ENCODE data around the gene TRIM28. TPM values are rescaled to one million over a fixed set of nuclear protein-coding genes. Genes with fewer than 3 reads are reported as not detected.

TRIM28 gene
- total and polyA plus RNA-seq, 9 of the 15 experiments (the other 6 are each of a cell fraction or from before 2014, with no cell fraction given), result 12.1 to 797 (median 490) TPM

- TF ChIP-seq ZHX1 (conservative IDR thresholded peaks at IDR 0.05; ENCODE audit: low read length), result 0 out of 2 replicates have a peak, but pooled peaks have one; percentile 44
- peak in 1 of 2 experiments; percentile 87 for TF ChIP-seq AFF1 (IDR thresholded peaks at IDR 0.05; ENCODE audit: low read depth in 1 of 2, partially characterized antibody in 2 of 2)
- TF ChIP-seq HMGN3 (IDR thresholded peaks at IDR 0.05; ENCODE audit: borderline replicate concordance, extremely low read depth, insufficient read length, low read depth, low read length), result peak; percentile 76
- TF ChIP-seq STAT5B (CRISPR knock-in tag; IDR thresholded peaks at IDR 0.05), result no peak
- TF ChIP-seq SREBF1 (IDR thresholded peaks at IDR 0.05; ENCODE audit: borderline replicate concordance, low read depth, low read length), result 0 out of 2 replicates have a peak, but pooled peaks have one; percentile 39
- no peak for TF ChIP-seq MEF2A (IDR thresholded peaks at IDR 0.05; ENCODE audit: control insufficient read depth, low read depth, low read length)
- TF ChIP-seq GMEB1 (CRISPR knock-in tag; IDR thresholded peaks at IDR 0.05), result peak; percentile 94
- 0 out of 2 replicates have a peak, but pooled peaks have one; percentile 23 for TF ChIP-seq ZKSCAN1 (IDR thresholded peaks at IDR 0.05; ENCODE audit: low read depth, low read length)
- TF ChIP-seq E2F5 (CRISPR knock-in tag; IDR thresholded peaks at IDR 0.05), result no peak
- peak; percentile 37; the same call in 1 of the 2 replicates for TF ChIP-seq ATF4 (CRISPR knock-in tag; IDR thresholded peaks at IDR 0.05)
- TF ChIP-seq SMC3 (conservative IDR thresholded peaks at IDR 0.05; ENCODE audit: insufficient read depth, low read depth, low read length), result no peak
- 0 out of 2 replicates have a peak, but pooled peaks have one; percentile 24 for TF ChIP-seq SOX6 (IDR thresholded peaks at IDR 0.05)
- peak; percentile 75 for TF ChIP-seq CREB3L1 (IDR thresholded peaks at IDR 0.05; ENCODE audit: borderline replicate concordance, low read depth)
Observed at GRCh38 chr19:58575183-58576041, 31.5 kb downstream of the TRIM28 start (continued).

Measured in K562 (cell line).